HG03558 (cell line): ENCODE results near the gene TINAGL1.

ENCODE experiments used
- ATAC-seq: cut with Tn5 transposase; IDR thresholded peaks from one replicate; pipeline ENCODE4 v1.9.1; 2021; ENCODE audit warnings: moderate number of reproducible peaks; ENCODE audit not compliant: unreplicated experiment; ENCODE audit errors: extremely low read depth

The TINAGL1 gene

DNA sequence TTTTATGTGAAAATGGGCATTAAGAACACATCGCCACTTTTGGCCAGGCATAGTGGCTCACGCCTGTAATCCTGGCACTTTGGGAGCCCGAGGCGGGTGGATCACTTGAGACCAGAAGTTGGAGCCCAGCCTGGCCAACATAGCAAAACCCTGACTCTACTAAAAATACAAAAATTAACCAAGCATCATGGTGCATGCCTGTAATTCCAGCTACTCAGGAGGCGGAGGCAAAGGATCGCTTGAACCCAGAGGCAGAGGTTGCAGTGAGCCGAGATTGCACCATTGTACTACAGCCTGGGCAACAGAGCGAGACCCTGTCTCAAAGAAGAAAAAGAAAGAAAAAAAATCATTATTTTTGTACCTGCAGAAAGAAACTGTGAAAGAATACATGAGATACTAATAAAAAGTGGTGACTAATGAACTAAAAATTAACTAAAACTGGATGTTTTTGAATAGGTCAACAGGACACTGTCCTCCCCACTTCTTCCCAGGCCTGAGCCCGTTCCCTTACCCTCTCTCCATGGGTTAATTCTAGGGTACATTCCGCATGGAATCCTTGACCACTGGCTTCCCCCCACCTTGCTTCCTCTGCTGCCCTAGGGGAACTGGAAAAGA lies 8.3 kb upstream of the TINAGL1 start:
- no peak for ATAC-seq

DNA sequence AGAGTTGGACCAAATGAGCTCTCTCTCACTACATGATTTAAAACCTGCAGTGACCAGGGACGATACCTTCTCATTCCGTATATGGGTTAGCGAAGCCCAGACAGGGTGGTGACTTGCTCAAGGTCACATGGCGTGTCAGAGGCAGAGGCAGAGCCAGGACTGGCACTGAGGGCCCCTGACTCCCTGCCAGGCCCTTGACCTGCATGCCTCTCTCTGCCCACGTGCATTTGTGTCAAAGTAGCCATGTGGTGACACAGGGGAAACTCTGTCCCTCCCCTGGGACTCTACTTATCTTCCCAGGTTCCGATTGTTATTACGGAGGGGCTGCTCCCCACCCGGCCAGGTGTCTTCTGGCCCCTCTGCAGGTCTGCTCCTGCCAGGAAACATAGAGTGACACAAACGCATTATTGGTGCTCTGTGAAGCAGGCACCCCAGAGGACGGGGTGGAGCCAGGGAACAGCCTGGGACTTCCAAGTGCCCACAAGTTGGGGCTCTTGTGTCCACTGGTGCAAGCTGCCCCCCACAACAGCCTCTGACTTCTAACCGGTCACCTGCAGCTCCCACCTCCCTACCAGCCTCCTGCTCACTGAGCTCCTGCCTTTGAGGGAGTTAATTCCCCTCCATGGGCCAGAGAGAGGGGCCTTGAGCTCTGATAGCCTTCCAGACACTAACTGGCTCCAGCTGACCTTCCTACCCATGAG lies 7.3 kb upstream of the TINAGL1 start:
- ATAC-seq, result no peak

DNA sequence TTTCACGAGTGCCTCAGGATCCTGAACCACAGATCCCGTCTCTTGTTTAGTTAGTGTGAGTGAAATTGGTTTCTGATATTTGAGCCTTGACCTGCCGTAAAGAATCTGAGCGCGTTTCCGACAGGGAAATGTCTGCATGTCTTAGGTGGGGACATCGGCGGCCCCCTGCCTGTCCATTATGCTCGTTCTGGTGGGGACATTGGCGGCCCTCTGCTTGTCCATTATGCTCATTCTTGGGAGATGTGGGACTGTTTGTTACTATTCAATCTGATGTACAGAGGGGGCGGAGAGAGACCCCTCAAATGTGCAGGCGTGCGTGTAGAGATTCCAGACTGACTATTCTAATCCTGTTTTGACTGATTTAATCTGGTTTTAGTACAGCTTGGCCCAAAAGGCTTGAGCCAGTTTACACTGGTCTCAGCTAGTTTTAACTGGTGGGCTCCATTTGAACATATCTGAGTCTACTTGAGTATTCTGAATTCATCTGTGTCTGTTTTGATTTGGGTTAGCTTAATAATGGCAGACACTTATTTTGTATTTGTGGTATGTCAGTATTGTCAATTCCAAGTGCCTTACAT lies 6.6 kb upstream of the TINAGL1 start:
- no peak for ATAC-seq

DNA sequence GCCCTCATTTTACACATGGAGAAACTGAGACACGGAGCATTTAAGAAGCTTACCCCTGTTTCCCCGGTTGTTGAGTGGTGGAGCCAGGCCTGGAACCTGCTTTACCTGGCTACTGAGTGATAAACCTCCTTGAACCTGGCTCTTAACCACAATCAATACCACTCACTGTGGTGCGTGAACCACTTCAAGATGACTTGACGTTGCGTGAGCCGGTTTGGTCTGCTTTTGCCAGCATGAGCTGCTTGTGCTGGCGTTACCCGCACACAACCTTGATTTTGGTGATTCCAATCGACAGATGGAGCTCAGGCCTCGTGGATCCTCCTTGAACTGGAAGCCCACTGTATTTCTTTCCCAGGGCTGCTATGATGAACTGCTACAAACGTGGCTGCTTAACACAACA lies 6.1 kb upstream of the TINAGL1 start:
- no peak for ATAC-seq

DNA sequence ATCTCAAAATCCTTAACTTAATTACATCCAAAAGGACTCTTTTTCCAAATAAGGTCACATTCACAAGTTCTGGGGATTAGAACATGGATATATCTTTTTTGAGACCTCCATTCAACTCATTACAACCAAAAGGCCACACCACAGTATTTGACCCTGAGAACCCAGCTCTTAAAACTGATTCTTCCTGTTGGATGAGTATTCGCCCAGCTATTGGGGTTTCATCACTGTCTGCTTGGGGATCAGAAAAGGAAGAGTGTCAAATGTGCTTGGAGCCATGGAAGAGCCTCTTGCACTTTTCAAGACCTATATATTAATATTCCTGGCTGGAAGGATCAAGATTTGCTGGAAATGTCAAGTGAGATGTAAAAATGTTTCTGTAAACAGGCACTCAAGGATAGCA lies 5.4 kb upstream of the TINAGL1 start:
- no peak for ATAC-seq

DNA sequence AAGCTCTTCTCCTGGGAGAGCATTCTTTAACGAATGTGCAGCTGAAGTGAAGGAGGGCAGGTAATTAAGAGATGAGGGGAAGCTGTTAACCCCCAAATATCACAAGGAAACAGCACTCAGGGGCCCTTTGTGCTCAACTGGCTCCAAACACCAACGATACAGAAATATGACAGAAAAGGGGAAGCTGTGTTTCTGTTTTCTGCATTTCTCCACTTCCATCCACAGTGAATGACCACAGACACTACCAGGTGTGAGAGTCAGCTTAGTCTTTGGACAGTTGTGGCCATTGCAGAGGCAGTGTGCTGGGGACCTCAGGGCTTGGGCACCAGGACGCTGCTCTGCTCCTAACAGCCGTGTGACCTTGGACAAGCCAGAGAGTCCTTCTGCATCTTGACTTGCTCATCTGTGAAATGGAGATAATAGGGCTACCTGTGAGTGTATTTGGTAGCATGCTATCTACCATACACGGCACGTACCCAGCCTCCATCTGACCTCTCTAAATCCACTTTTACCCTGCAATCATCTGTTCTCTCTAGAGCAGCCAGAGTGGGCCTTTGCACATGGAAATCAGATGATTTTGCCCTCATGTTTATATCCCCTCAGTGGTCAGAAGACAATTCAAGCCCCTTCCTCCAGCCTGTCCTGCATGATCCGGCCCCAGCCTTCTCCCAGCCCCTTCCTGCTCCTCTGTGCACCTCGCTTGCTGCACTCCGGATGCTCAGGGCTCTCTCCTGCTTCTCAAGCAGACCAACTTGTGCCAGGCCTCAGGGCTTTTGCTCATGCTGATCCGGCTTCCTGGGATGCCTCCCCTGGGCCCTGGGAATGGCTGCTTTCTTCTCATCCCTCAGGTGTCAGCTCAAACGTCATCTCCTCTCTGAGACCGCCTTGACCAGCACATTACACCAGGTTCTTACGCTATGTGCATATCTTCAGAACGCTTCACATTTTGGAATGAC lies 4.7 kb upstream of the TINAGL1 start:
- no peak for ATAC-seq

DNA sequence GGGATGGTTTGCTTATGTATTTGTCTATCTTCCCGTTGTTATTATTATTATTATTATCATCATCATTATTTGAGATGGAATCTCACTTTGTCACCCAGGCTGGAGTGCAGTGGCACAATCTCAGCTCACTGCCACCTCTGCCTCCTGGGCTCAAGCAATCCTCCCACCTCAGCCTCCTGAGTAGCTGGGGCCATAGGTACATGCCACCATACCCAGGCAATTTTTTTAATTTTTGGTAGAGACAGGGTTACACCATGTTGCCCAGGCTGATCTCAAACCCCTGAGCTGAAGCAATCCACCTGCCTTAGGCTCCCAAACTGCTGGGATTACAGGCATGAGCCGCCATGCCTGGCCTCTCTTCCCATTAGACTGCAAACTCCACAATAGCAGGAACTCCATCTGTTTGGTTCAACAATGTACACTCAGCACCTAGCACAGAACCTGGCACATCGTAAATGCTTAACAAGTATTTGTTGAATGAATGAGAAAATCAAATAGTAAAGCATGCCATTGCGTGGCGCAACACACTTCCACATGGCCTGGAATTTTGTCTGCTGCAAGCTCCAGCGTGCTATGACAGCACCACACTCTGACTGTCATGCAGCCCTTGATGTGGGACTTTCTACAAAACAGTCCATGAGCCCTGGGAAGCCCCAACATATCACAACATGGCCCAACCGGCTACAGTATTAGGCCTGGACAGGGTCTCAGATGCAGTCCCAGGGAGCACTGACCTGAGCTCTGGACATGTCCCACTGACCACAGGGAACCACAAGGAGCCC lies 3.8 kb upstream of the TINAGL1 start:
- ATAC-seq, result no peak

DNA sequence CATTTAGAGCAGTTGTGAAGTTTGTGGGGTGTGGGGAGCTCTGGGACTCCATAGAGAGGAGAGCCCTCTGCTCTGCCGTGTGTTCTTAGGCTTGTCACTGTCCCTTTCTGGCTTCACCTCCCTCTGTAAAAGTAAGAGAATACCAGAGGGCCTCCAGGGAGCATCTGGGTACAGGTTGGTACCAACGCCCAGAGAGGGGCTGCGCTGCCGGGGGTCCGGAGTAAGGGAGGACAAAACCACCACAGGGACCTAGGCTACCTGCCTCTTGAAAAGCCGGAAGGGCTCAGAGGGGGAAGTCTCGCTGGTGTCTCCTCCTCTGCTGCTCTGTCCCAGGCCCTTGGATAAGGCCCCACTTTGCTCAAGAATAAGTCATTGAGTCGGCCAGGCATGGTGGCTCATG lies 3.1 kb upstream of the TINAGL1 start:
- no peak for ATAC-seq

DNA sequence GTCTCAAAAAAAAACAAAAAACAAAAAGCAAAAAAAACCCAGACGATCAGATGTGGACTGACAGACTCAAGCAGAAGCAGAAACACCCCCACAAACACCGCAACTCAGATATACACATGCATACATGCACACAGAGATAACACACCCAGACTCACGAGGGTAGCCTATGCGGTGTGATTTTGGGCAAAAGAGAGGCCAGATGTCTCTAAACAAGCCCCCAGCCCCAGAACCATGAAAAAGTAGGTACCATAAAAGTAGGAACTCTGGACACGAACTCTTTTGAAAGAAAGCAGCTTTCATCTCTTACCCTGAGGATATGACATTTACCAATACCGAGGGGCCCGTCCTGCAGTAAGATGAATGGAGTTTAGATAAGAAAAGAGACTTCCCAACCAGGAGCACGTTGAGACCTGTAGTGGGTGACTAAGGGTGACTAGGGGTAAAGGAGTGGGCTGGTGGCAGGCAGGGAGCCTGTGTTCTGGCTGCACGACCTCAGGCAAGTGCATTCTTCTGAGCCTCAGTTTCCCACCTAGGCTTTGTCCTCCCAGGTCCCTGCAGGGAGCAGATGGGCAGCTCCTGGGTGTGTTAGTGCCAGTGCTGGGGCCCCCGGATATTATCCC lies 1.5 kb upstream of the TINAGL1 start:
- no peak for ATAC-seq

DNA sequence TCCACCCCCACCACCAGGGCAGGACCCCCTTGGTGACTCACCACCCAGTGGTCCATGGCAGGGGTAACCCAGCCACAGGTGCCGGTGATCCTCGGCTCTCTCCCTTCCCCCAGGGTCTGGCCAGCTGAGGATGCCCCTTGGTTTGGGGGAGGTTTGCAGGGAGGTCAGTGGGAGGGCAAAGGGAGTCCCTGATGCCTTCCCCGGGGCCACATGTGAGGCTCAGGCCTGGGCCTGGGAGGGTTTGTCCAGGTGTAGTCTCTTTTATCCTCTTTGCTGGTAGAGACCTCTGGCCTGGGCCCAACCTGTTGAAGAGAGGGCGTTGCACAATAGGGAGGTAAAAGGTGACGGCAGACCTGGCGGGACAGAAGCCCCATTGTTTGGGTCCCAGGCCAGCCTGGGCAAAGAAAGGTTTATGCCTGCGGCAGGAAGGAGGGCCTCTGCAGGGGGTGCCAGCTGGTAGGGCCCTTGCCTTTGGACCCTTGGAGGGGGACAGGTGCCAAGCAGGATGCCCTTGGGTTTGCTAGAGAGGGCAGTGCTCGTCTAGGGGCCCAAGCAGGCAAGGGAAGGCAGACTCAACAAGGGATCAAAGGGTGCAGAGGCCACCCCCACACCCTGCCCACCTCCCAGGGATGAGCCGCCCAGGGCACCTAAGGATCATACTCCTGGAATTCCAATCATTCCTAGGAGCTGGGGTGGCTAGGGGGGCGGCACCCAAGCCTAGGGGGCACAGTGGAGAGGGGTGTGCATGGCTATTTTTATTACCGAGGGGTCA lies 760 bp upstream of the TINAGL1 start:
- ATAC-seq, result no peak

DNA sequence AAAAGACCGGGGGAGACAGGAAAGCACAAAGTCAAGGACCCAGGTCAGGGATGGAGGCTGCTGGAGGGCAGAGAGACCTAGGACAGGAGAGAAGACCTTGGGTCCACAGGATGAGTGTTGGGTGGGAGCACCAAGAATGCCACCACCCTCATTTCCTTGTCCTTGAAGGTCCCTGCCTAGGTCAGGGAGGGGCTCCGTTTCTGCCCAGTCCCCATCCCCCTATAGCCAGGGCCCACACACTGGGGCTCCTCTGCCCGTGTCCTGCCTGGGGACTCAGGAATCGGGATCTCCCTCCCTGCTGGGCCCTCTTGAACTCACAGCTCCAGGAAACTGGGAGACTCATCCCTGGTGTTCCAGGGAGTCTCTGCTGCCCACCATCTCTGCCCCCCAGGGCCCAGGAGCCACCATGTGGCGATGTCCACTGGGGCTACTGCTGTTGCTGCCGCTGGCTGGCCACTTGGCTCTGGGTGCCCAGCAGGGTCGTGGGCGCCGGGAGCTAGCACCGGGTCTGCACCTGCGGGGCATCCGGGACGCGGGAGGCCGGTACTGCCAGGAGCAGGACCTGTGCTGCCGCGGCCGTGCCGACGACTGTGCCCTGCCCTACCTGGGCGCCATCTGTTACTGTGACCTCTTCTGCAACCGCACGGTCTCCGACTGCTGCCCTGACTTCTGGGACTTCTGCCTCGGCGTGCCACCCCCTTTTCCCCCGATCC lies 584 bp downstream of the TINAGL1 start:
- ATAC-seq, result no peak

DNA sequence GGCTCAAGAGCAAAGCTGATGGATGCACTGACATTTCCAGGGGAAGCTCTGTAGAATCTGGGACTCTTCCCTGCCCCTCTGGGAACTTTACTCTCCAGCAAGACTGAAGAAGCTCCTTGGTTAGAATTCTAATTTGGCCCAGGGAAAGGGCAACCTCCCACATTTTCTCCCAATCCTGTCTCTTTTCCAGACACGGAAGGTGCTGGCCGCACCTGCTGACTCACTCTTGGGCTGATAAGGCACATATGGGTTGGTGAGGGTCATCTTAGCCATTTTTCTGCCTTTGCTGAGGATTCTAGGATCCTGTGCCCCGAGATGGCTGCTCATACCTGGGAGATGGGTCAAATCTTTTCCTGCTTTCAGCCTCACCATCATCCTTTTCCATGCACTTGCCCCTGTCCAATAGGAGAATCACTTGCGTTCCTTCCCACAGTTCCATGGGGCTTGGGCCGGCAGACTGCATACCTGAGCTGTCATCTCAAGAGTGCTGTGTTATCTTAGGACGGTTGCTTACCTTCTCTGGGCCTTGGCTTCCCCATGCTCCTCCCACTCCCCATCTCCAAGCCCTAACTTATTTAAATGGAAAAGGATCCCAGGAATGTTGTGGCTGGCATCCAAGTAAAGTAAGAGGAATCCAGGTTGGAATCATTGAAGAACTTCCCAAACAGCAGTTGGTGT lies 1.3 kb downstream of the TINAGL1 start:
- ATAC-seq, result no peak

DNA sequence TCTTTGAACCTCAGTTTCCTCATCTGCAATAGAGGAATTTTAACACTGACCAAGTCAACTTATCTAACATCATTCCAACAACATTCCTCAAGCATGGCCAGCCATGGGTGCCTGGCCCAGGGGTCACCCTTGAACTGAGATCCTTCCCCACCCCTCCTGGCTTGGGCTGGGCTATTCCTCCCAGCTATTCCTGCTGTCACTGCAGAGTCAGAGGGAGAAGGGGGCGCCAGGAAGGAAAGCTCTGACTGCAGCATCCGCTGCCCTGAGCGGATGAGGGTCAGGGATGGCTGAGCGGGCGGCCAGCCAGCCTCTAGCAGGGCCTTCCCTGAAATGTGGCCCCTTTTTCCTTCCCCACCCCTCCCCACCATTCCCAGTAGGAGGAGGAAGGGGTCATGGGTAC lies 3.1 kb downstream of the TINAGL1 start:
- ATAC-seq, result no peak

DNA sequence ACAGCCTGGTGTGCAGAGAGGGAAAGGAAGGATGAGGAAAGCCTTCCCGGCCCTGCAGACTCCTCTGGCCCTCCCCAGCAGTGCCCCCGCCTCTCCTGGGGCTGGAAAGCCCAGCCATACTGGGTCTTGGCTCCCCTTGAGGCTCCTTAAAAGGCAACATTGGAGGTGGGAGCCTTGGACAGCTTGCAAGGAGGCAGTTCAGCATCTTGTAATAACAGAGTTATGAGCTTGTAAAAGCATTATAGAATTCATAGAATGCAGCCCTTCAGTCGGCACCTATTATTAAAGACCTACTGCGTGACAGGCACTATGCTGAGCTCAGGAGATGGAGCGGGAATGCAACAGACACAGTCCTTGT lies 4.2 kb downstream of the TINAGL1 start:
- no peak for ATAC-seq

DNA sequence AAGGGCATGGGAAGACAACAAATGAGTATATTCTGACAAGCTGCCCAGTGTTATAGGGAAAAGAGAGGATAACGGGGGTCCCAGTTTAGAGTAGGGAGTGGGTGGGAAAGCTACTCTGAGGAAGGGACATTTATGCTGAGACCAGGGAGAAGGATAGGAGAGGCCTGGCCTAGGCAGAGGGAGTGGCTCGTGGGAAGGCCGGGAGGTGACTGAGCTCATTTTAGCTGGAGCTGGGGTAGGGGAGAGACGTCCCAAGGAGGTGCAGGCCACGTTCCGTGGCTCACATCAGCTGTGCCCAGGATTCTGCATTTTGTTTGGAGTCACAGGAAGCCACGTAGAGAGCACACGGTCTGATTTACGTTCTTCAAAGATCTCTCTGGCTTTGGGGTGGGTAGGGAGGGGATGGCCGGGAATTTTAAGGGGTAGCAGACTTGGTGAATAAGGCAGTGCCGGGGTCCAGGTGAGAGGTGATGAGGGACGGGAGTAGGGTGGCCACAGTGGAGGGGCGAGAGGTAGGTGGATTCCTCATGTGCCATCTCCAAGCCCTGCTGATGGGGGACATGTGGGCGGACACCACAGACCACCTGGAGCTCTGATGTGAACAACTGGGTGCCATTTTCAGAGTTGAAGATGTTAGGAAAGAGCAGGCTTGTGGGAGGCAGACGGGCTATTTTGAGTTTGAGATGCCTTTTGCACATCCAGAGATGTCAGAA lies 4.7 kb downstream of the TINAGL1 start:
- ATAC-seq, result no peak

DNA sequence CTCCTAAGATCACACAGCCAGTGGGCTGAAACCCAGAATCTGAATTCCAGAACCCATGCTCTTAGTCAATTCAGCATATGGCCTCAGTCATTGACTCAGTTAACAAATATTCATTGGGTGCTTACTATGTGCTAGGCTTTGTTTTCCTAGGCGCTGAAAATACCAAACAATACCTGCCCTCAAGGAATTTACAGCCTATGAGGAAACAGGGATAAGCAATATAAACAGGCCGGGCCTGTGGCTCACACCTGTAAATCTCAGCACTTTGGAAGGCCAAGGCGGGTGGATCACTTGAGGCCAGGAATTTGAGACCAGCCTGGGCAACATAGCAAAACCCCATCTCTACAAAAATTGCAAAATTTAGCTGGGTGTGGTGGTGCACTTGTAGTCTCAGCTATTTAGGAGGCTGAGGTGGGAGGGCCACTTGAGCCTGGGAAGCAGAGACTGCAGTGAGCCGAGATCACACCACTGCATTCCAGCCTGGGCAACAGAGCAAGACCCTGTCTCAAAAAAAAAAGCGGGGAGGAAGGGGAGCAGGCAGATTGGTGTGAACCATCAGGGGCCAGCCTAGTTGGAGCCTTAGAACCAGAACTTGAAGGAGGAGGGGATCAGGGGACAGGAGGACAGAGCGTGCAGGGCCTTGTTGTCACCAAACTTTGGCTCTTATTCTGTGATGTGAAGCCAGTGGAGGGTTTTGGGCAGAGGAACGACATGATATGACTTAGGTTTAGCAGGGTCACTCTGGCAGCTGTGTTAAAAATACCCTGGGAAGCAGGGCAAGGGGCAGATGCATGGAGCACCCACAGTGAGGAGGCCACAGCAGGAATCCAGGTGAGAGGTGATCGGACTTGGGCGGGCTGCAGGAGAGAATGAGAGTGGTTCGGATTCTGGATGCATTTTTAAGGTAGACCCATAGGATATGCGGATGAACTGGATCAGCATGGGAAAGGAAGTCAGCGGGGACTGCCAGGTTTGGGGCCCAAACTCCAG lies 5.8 kb downstream of the TINAGL1 start:
- ATAC-seq, result no peak
